Measurements from ENCODE around the gene TRPM4. TPM values are rescaled to one million over a fixed set of nuclear protein-coding genes. Genes with fewer than 3 reads are reported as not detected.

The TRPM4 gene
- total RNA-seq, 2 donors from 2014 or later: 20.6 to 22.8 TPM

DNA sequence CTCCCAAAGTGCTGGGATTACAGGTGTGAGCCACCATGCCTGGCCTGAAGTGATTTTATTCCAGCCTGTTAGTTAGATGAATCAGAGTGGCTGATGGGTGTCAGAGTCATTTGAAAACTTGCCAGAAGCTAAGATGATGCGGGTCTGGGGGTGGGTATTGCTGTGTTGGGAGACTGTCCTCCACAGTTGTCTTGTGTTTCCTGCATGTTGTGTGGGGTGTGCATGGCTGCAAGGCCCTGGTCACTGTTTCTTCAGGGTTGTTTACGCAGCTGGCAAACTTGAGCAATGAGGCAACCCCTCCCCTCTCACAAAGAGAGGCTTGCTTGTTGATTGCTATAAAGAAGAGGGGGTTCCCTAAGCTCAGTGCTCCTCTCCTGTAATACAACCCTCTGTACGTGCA, 71.8 kb downstream of the TRPM4 start:
- H3K9me3 ChIP-seq: no peaks in the 10 kb centered on the region
- TF ChIP-seq, protein P1, sequence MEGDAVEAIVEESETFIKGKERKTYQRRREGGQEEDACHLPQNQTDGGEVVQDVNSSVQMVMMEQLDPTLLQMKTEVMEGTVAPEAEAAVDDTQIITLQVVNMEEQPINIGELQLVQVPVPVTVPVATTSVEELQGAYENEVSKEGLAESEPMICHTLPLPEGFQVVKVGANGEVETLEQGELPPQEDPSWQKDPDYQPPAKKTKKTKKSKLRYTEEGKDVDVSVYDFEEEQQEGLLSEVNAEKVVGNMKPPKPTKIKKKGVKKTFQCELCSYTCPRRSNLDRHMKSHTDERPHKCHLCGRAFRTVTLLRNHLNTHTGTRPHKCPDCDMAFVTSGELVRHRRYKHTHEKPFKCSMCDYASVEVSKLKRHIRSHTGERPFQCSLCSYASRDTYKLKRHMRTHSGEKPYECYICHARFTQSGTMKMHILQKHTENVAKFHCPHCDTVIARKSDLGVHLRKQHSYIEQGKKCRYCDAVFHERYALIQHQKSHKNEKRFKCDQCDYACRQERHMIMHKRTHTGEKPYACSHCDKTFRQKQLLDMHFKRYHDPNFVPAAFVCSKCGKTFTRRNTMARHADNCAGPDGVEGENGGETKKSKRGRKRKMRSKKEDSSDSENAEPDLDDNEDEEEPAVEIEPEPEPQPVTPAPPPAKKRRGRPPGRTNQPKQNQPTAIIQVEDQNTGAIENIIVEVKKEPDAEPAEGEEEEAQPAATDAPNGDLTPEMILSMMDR (IDR thresholded peaks at IDR 0.05): no peak
- no peak overlapping the region for H3K27ac ChIP-seq
- H3K4me1 ChIP-seq: peaks cover 0 to 4% of the 10 kb centered on the region in 2 donors
- no peak overlapping the region for H3K4me3 ChIP-seq
- no peak for DNase-seq (ENCODE audit: low spot score)
- H3K36me3 ChIP-seq: no peaks in the 10 kb centered on the region
- H3K27me3 ChIP-seq: no peaks in the 10 kb centered on the region

DNA sequence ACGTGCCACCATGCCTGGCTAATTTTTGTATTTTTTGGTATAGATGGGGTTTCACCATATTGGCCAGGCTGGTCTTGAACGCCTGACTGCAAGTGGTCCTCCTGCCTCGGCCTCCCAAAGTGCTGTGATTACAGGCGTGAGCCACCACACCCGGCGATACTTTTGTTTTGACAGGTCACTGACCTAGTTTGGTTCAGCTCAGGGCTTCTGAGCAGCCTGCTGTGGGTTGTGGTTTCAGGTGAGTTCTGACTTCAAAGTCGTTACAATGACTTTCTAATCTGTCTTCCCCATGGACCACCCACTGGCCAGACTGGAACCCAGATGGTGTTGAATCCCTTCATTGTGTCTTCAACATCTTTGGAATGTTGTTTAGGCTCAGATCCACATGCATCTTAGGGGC, 73.8 kb downstream of the TRPM4 start:
- DNase-seq (ENCODE audit: low spot score): no peak
- Histone ChIP-seq H3K27me3 (no peaks in the 10 kb centered on the region), H3K4me1 (no peaks in the 10 kb centered on the region), H3K36me3 (no peaks in the 10 kb centered on the region), H3K9me3 (no peaks in the 10 kb centered on the region), H3K27ac (no peak overlapping the region), H3K4me3 (no peak overlapping the region)
- TF ChIP-seq, protein P1 (IDR thresholded peaks at IDR 0.05): no peak

DNA sequence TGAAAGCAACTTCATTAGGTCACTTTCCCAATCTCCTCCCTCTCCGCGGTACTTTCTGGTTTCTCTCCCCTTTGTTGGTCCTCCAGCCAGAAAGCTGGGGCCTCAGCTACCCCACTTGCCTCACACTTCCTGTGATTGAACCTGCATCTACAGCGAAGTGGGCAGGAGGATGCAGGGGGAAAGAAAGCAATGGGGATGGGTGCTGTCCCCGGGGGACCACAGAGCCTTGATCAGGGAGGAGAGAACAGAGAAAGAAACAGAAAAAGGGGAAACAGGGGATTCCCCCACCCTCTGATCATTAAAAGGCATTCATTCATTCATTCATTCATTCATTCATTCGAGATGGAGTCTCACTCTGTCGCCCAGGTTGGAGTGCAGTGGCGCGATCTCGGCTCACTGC, 74.2 kb downstream of the TRPM4 start:
- H3K27me3 ChIP-seq: no peaks in the 10 kb centered on the region
- H3K27ac ChIP-seq: no peak overlapping the region

DNA sequence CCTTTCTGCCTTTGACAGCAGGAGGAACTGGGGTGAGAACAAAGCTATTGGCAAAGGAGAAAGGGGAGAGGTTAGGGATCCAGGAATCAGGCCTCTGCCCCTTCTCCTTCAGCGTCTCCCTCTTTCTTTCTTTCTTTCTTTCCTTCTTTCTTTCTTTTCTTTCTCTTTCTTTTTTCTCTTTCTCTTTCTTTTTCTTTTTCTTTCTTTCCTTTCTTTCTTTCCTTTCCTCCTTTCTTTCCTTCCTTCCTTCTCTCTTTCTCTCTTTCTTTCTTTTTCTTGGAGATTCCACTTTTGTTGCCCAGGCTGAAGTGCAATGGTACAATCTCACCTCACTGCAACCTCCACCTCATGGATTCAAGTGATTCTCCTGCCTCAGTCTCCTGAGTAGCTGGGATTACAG, 75.6 kb downstream of the TRPM4 start:
- DNase-seq (ENCODE audit: low spot score): no peak
- no peaks in the 10 kb centered on the region for H3K9me3 ChIP-seq
- H3K27me3 ChIP-seq: no peaks in the 10 kb centered on the region
- no peaks in the 10 kb centered on the region for H3K36me3 ChIP-seq
- no peak overlapping the region for H3K27ac ChIP-seq
- H3K4me3 ChIP-seq: no peak overlapping the region
- no peaks in the 10 kb centered on the region for H3K4me1 ChIP-seq
- TF ChIP-seq, protein P1 (IDR thresholded peaks at IDR 0.05): no peak

More for the DNA sequence above, 74.2 kb downstream of the TRPM4 start:
- no peaks in the 10 kb centered on the region for H3K36me3 ChIP-seq
- no peak for DNase-seq (ENCODE audit: low spot score)
- H3K4me3 ChIP-seq: no peak overlapping the region
- H3K9me3 ChIP-seq: no peaks in the 10 kb centered on the region
- no peaks in the 10 kb centered on the region for H3K4me1 ChIP-seq
- TF ChIP-seq, protein P1 (IDR thresholded peaks at IDR 0.05): no peak

- Histone ChIP-seq H3K27ac (no peak overlapping the region), H3K36me3 (no peaks in the 10 kb centered on the region), H3K27me3 (no peaks in the 10 kb centered on the region), H3K4me1 (no peaks in the 10 kb centered on the region), H3K4me3 (no peak overlapping the region), H3K9me3 (no peaks in the 10 kb centered on the region)
- DNase-seq (ENCODE audit: low spot score): no peak
- TF ChIP-seq, protein P1 (IDR thresholded peaks at IDR 0.05): no peak
Observed at GRCh38 chr19:49241769-49242168, 84.2 kb downstream of the TRPM4 start.

DNA sequence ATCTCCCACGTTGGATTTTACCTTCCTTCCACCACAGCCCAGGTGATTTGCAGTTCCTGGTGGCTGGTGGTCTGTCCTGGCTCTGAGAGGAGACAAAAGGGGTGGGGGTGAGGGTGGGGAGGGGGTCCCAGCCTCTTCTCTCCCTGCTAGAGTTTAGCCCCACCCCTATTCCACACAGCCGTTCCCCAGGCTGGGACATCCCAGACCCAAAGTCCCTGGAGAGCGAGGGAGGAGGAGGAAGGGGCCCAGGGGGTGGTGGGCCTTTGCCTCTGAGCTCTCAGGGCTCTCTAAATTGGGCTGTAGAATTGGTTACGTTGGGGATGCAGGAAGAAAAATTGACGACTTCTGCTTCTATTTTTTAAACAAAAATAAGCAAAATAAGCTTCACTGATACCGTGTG, 85.5 kb downstream of the TRPM4 start:
- Histone ChIP-seq H3K36me3 (no peaks in the 10 kb centered on the region), H3K9me3 (no peaks in the 10 kb centered on the region), H3K27ac (no peak overlapping the region), H3K4me3 (no peak overlapping the region), H3K27me3 (no peaks in the 10 kb centered on the region), H3K4me1 (no peaks in the 10 kb centered on the region)
- TF ChIP-seq, protein P1 (IDR thresholded peaks at IDR 0.05): no peak
- DNase-seq (ENCODE audit: low spot score): no peak

All from right atrium auricular region (tissue), 2 donors.